Measurements from ENCODE around the gene STXBP6. TPM values are rescaled to one million over a fixed set of nuclear protein-coding genes. Genes with fewer than 3 reads are reported as not detected.
A peak's percentile ranks its signal among the peaks of the same experiment; 100 is the strongest.

The STXBP6 gene
- total and polyA plus RNA-seq, 2 of the 13 experiments (the other 11 are each of a cell fraction or from before 2014, with no cell fraction given): 35.3 to 42.8 TPM

DNA sequence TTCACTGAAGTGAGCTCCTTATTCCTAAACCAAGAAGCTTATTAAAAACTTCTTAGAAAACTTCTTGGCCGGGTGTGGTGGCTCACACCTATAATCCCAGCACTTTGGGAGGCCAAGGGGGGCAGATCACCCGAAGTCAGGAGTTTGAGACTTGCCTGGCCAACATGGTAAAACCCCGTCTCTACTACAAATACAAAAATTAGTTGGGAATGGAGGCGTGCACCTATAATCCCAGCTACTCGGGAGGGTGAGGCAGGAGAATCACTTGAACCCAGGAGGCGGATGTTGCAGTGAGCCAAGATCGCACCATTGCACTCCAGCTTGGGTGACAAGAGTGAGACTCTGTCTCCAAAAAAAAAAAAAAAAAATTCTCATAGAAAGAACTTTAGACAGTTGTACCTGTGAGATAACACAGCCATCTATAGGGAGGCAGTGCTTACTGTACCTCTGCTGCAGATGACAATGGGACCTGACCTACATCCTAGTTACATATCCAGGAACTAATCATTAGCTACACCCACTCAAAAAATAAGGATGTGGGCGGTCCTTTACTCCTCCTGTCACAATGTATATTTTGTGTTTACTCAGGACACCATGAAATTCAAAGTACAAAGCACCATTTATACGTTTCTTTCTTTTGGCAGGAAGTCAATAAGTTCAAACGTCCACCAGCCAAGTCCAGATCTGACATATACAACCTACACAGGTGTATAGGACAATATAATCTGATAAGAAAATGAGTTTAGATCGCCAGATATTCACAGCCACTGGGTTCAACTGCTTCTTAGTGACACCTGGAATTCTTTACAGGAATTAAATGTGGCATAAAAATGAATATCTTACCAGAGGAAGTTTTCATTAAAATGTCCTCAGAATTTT, 14.9 kb downstream of the STXBP6 start (continued):
- TF ChIP-seq CEBPB (IDR thresholded peaks at IDR 0.05; ENCODE audit: borderline replicate concordance, low read depth, low read length) (no peak), NFATC3 (CRISPR knock-in tag; IDR thresholded peaks at IDR 0.05) (no peak), HNF4A (CRISPR knock-in tag; IDR thresholded peaks at IDR 0.05) (peak; percentile 88), ZNF296 (CRISPR knock-in tag; conservative IDR thresholded peaks at IDR 0.05) (no peak), GABPA (IDR thresholded peaks at IDR 0.05; ENCODE audit: low read depth, low read length) (no peak), GABPA (CRISPR knock-in tag; IDR thresholded peaks at IDR 0.05; ENCODE audit: low read depth) (no peak; the same call in 1 of the 2 replicates), ZNF678 (CRISPR knock-in tag; IDR thresholded peaks at IDR 0.05) (no peak; the same call in 1 of the 2 replicates), SRY (CRISPR knock-in tag; IDR thresholded peaks at IDR 0.05) (no peak), ZNF878 (CRISPR knock-in tag; IDR thresholded peaks at IDR 0.05) (peak; percentile 13; the same call in 1 of the 2 replicates), ISX (CRISPR knock-in tag; conservative IDR thresholded peaks at IDR 0.05) (no peak), ZFP90 (CRISPR knock-in tag; IDR thresholded peaks at IDR 0.05; ENCODE audit: borderline replicate concordance) (no peak), ZNF564 (CRISPR knock-in tag; IDR thresholded peaks at IDR 0.05) (no peak)
- TF ChIP-seq, protein P1, sequence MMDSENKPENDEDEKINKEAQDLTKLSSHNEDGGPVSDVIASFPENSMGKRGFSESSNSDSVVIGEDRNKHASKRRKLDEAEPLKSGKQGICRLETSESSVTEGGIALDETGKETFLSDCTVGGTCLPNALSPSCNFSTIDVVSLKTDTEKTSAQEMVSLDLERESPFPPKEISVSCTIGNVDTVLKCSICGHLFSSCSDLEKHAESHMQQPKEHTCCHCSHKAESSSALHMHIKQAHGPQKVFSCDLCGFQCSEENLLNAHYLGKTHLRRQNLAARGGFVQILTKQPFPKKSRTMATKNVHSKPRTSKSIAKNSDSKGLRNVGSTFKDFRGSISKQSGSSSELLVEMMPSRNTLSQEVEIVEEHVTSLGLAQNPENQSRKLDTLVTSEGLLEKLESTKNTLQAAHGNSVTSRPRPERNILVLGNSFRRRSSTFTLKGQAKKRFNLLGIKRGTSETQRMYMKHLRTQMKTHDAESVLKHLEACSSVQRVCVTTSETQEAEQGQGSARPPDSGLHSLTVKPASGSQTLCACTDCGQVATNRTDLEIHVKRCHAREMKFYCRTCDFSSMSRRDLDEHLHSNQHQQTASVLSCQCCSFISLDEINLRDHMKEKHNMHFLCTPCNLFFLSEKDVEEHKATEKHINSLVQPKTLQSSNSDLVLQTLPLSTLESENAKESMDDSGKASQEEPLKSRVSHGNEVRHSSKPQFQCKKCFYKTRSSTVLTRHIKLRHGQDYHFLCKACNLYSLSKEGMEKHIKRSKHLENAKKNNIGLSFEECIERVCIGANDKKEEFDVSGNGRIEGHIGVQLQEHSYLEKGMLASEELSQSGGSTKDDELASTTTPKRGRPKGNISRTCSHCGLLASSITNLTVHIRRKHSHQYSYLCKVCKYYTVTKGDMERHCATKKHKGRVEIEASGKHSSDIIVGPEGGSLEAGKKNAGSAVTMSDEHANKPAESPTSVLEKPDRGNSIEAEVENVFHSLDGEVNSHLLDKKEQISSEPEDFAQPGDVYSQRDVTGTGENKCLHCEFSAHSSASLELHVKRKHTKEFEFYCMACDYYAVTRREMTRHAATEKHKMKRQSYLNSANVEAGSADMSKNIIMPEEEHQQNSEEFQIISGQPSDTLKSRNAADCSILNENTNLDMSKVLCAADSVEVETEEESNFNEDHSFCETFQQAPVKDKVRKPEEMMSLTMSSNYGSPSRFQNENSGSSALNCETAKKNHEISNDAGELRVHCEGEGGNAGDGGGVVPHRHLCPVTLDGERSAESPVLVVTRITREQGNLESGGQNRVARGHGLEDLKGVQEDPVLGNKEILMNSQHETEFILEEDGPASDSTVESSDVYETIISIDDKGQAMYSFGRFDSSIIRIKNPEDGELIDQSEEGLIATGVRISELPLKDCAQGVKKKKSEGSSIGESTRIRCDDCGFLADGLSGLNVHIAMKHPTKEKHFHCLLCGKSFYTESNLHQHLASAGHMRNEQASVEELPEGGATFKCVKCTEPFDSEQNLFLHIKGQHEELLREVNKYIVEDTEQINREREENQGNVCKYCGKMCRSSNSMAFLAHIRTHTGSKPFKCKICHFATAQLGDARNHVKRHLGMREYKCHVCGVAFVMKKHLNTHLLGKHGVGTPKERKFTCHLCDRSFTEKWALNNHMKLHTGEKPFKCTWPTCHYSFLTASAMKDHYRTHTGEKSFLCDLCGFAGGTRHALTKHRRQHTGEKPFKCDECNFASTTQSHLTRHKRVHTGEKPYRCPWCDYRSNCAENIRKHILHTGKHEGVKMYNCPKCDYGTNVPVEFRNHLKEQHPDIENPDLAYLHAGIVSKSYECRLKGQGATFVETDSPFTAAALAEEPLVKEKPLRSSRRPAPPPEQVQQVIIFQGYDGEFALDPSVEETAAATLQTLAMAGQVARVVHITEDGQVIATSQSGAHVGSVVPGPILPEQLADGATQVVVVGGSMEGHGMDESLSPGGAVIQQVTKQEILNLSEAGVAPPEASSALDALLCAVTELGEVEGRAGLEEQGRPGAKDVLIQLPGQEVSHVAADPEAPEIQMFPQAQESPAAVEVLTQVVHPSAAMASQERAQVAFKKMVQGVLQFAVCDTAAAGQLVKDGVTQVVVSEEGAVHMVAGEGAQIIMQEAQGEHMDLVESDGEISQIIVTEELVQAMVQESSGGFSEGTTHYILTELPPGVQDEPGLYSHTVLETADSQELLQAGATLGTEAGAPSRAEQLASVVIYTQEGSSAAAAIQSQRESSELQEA (CRISPR knock-in tag; IDR thresholded peaks at IDR 0.05; ENCODE audit: not compliant biosample characterization): no peak
- TF ChIP-seq, protein P2, sequence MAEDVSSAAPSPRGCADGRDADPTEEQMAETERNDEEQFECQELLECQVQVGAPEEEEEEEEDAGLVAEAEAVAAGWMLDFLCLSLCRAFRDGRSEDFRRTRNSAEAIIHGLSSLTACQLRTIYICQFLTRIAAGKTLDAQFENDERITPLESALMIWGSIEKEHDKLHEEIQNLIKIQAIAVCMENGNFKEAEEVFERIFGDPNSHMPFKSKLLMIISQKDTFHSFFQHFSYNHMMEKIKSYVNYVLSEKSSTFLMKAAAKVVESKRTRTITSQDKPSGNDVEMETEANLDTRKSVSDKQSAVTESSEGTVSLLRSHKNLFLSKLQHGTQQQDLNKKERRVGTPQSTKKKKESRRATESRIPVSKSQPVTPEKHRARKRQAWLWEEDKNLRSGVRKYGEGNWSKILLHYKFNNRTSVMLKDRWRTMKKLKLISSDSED (CRISPR knock-in tag; IDR thresholded peaks at IDR 0.05): no peak
- TF ChIP-seq, protein P3, sequence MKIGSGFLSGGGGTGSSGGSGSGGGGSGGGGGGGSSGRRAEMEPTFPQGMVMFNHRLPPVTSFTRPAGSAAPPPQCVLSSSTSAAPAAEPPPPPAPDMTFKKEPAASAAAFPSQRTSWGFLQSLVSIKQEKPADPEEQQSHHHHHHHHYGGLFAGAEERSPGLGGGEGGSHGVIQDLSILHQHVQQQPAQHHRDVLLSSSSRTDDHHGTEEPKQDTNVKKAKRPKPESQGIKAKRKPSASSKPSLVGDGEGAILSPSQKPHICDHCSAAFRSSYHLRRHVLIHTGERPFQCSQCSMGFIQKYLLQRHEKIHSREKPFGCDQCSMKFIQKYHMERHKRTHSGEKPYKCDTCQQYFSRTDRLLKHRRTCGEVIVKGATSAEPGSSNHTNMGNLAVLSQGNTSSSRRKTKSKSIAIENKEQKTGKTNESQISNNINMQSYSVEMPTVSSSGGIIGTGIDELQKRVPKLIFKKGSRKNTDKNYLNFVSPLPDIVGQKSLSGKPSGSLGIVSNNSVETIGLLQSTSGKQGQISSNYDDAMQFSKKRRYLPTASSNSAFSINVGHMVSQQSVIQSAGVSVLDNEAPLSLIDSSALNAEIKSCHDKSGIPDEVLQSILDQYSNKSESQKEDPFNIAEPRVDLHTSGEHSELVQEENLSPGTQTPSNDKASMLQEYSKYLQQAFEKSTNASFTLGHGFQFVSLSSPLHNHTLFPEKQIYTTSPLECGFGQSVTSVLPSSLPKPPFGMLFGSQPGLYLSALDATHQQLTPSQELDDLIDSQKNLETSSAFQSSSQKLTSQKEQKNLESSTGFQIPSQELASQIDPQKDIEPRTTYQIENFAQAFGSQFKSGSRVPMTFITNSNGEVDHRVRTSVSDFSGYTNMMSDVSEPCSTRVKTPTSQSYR (CRISPR knock-in tag; IDR thresholded peaks at IDR 0.05; ENCODE audit: borderline replicate concordance): peak; percentile 46; the same call in 1 of the 2 replicates

Measured in HepG2 (cell line).